CD14-positive monocyte (primary cell): ENCODE results near the gene PRCP. TPM values are rescaled to one million over a fixed set of nuclear protein-coding genes. Genes with fewer than 3 reads are reported as not detected.

Experiments
- DNase-seq, 3 donors: peaks; one replicate each; pipeline ENCODE4 v3.0.0-alpha.2; 2011 to 2022
- H2AFZ ChIP-seq: 2 replicates; pipeline ENCODE4 v1.6.0; 2012; ENCODE audit warnings: mild to moderate bottlenecking, low read depth, low read length, inconsistent platforms; ENCODE audit not compliant: insufficient read depth, poor library complexity, severe bottlenecking
- H3K27ac ChIP-seq, 2 donors: 1 replicate in 1 of 2; 2 replicates in 1 of 2; pipeline ENCODE4 v1.5.1; 2012 to 2013; ENCODE audit warnings: low read length in 2 of 2, control low read depth in 1 of 2, inconsistent platforms in 1 of 2, low read depth in 1 of 2, mild to moderate bottlenecking in 1 of 2
- H3K27me3 ChIP-seq, 2 donors: one replicate each; pipeline versions ENCODE4 v1.6.0 to v1.6.1; 2011 to 2013; ENCODE audit warnings: low read length in 2 of 2; ENCODE audit not compliant: control insufficient read depth in 2 of 2, insufficient read depth in 2 of 2
- H3K36me3 ChIP-seq, 2 donors: replicated peaks in 1 of 2; 1 replicate in 1 of 2; 2 replicates in 1 of 2; pipeline versions ENCODE4 v1.5.1 to v1.6.1; 2012 to 2013; ENCODE audit warnings: low read length in 2 of 2, control low read depth in 1 of 2, inconsistent platforms in 1 of 2, mild to moderate bottlenecking in 1 of 2; ENCODE audit not compliant: insufficient read depth in 2 of 2, control insufficient read depth in 1 of 2
- H3K4me1 ChIP-seq, 2 donors: 1 replicate in 1 of 2; 2 replicates in 1 of 2; pipeline versions ENCODE4 v1.5.1 to v1.6.1; 2012 to 2013; ENCODE audit warnings: low read length in 2 of 2, control low read depth in 1 of 2, inconsistent platforms in 1 of 2, mild to moderate bottlenecking in 1 of 2, moderate library complexity in 1 of 2; ENCODE audit not compliant: insufficient read depth in 2 of 2, control insufficient read depth in 1 of 2
- H3K4me2 ChIP-seq: replicated peaks from 2 replicates; pipeline ENCODE3; 2012; ENCODE audit warnings: low read length, moderate library complexity, mild to moderate bottlenecking; ENCODE audit not compliant: poor library complexity, severe bottlenecking; ENCODE audit errors: extremely low read depth
- H3K4me3 ChIP-seq, 3 experiments: fragments of 200-600 bp in 1 of 3; sonication (generic) in 1 of 3; replicated peaks in 1 of 3; 1 replicate in 2 of 3; 2 replicates in 1 of 3; pipeline ENCODE4 v1.5.1; 2011 to 2013; ENCODE audit warnings: low read length in 3 of 3, mild to moderate bottlenecking in 3 of 3, control low read depth in 2 of 3, low read depth in 2 of 3, inconsistent platforms in 1 of 3, moderate library complexity in 1 of 3
- H3K79me2 ChIP-seq: 2 replicates; pipeline ENCODE4 v1.6.0; 2012; ENCODE audit warnings: mild to moderate bottlenecking, control low read depth, inconsistent platforms, low read length, moderate library complexity; ENCODE audit not compliant: insufficient read depth
- H3K9ac ChIP-seq: 2 replicates; pipeline ENCODE4 v1.6.0; 2017; ENCODE audit warnings: low read length, mild to moderate bottlenecking; ENCODE audit not compliant: insufficient read depth, poor library complexity, severe bottlenecking
- H3K9me3 ChIP-seq, 2 donors: replicated peaks in 1 of 2; 1 replicate in 1 of 2; 2 replicates in 1 of 2; pipeline versions ENCODE4 v1.5.1 to v1.6.1; 2012 to 2013; ENCODE audit warnings: low read length in 2 of 2, control low read depth in 1 of 2; ENCODE audit not compliant: control insufficient read depth in 1 of 2, insufficient read depth in 1 of 2
- H4K20me1 ChIP-seq: 2 replicates; pipeline ENCODE4 v1.6.0; 2012; ENCODE audit warnings: mild to moderate bottlenecking, low read length, control low read depth, moderate library complexity; ENCODE audit not compliant: insufficient read depth
- H3K27ac Mint-ChIP-seq, 7 donors: one replicate each; pipeline ENCODE4 v1.8.0; 2020; ENCODE audit warnings: mild to moderate bottlenecking in 7 of 7, mixed read lengths in 7 of 7, moderate library complexity in 6 of 7, inconsistent platforms in 2 of 7
- H3K27me3 Mint-ChIP-seq, 3 donors: one replicate each; pipeline ENCODE4 v1.8.0; 2021 to 2022; ENCODE audit warnings: low read depth in 3 of 3, mild to moderate bottlenecking in 3 of 3, mixed read lengths in 3 of 3, moderate library complexity in 3 of 3, inconsistent platforms in 1 of 3
- H3K36me3 Mint-ChIP-seq, 2 donors: one replicate each; pipeline ENCODE4 v1.8.0; 2020; ENCODE audit warnings: mixed read lengths in 2 of 2, inconsistent platforms in 1 of 2, mild to moderate bottlenecking in 1 of 2
- H3K4me1 Mint-ChIP-seq: one replicate; pipeline ENCODE4 v1.8.0; 2020; ENCODE audit warnings: mild to moderate bottlenecking, mixed read lengths
- H3K4me3 Mint-ChIP-seq, 2 donors: one replicate each; pipeline ENCODE4 v1.8.0; 2020; ENCODE audit warnings: mild to moderate bottlenecking in 2 of 2, mixed read lengths in 2 of 2, moderate library complexity in 1 of 2
- H3K9me3 Mint-ChIP-seq, 7 donors: one replicate each; pipeline ENCODE4 v1.8.0; 2020 to 2022; ENCODE audit warnings: mixed read lengths in 7 of 7, mild to moderate bottlenecking in 6 of 7, moderate library complexity in 6 of 7, inconsistent platforms in 2 of 7
- CTCF ChIP-seq: fragments of 200-600 bp; IDR thresholded peaks from one replicate; pipeline ENCODE4 v1.8.0; 2022; ENCODE audit warnings: antibody characterized with exemption, mild to moderate bottlenecking
- WGBS: methylation state at CpG from one replicate; pipeline ENCODE4 v1.1.5; 2013; ENCODE audit warnings: missing lambda C conversion rate; ENCODE audit not compliant: insufficient coverage; 5-methylcytosine and 5-hydroxymethylcytosine counted together
- intact Hi-C, 2 donors: fragments of 100-400 bp; cut with micrococcal nuclease; formaldehyde crosslinking; loops; one replicate each; pipeline versions ENCODE4 v1.15.0 to v1.15.1; 2023
- polyA plus RNA-seq, 3 donors: library from polyadenylated mRNA; depleted of rRNA in 1 of 3; unstranded in 2 of 3; stranded (reverse) in 1 of 3; fragments of 300-500 nt in 2 of 3; fragments of >200 nt in 1 of 3; fragmentation: Illumina TruSeq in 2 of 3; gene quantifications; 1 replicate in 2 of 3; 2 replicates in 1 of 3; pipeline ENCODE4 v1.2.3, GENCODE V29; 2012 to 2021

PRCP gene
- polyA plus RNA-seq, 3 donors = 68.0 to 228 (median 186) TPM

DNA sequence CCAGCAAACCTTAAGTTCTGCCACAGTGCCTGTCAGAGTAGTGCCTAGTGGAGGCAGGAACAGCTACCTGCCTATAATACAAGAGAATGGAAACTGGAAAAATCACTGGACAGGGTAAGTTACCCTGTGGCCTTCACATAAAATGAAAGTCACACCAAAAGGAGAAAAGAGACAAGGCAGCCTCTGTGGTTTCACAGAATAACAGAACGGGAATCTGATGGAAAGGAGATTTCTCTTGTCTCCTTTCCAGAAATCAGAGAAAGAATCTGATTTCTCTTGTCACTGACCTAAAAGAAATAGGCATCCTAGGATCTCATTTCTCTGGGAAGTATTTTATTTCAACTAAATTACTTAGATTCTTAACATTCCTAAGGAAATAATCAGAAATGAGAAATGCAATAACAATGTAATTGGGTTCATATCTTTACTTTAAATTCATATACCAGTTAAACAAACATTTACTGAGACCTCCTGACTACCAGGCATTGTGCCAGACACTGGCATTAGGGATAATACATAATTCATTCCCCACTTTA, 41.6 kb downstream of the PRCP start:
- TF ChIP-seq CTCF = no peak
- no peak overlapping the region for H2AFZ ChIP-seq
- intact Hi-C loops = no loop called here
- H3K4me1 ChIP-seq = no peaks in the 10 kb centered on the region
- H4K20me1 ChIP-seq = peaks cover 70% of the 10 kb centered on the region
- no peak overlapping the region for H3K4me3 ChIP-seq
- peaks cover 8% of the 10 kb centered on the region for H3K79me2 ChIP-seq
- WGBS = no CpG with 5 or more reads among the region's 1 CpG
- peaks cover 11% of the 10 kb centered on the region in 2 donors for H3K36me3 ChIP-seq
- H3K27me3 ChIP-seq = no peaks in the 10 kb centered on the region
- no peak overlapping the region for H3K4me2 ChIP-seq
- H3K4me3 Mint-ChIP-seq = no peak overlapping the region
- H3K27ac Mint-ChIP-seq = no peak overlapping the region
- H3K27ac ChIP-seq = no peak overlapping the region
- no peak for DNase-seq
- H3K9me3 ChIP-seq = no peaks in the 10 kb centered on the region
- H3K36me3 Mint-ChIP-seq = peaks cover 14 to 18% of the 10 kb centered on the region in 2 donors
- peaks cover 0 to 2% (median 2%) of the 10 kb centered on the region in 7 donors for H3K9me3 Mint-ChIP-seq
- peaks cover 2% of the 10 kb centered on the region for H3K4me1 Mint-ChIP-seq
- no peak overlapping the region for H3K9ac ChIP-seq
- peaks cover 0 to 2% (median 0%) of the 10 kb centered on the region in 3 donors for H3K27me3 Mint-ChIP-seq

DNA sequence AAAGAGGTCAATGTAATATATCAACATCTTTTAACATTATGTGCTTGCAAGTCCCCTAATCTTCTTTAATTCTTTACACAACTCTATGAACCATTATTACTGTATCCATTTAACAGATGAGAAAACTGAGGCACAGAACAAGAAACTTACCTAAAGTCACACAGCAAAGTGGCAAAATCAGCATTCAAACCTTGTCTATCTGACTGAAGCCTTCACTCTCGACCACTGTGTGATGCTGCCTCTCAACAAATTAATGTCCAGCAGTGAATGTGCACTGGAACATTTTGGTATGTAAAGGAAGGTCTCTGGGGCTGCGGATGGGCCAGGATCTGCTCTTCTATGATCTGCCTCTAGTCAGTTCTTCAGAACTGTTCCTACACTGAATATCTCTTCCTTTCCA, 42.1 kb downstream of the PRCP start:
- Mint-ChIP-seq H3K4me3 (no peak overlapping the region), H3K27me3 (peaks cover 0 to 2% (median 0%) of the 10 kb centered on the region in 3 donors), H3K27ac (no peak overlapping the region), H3K9me3 (peaks cover 0 to 2% (median 2%) of the 10 kb centered on the region in 7 donors), H3K36me3 (peaks cover 14 to 18% of the 10 kb centered on the region in 2 donors), H3K4me1 (no peaks in the 10 kb centered on the region)
- no peak overlapping the region for H3K4me2 ChIP-seq
- H3K27me3 ChIP-seq = no peaks in the 10 kb centered on the region
- no peak overlapping the region for H3K27ac ChIP-seq
- H3K36me3 ChIP-seq = peaks cover 11% of the 10 kb centered on the region in 2 donors
- no peak overlapping the region for H3K9ac ChIP-seq
- 100% methylated on average over 1 of the region's 2 CpGs for WGBS
- H3K9me3 ChIP-seq = no peaks in the 10 kb centered on the region
- H3K79me2 ChIP-seq = peaks cover 6% of the 10 kb centered on the region
- H3K4me3 ChIP-seq = no peak overlapping the region
- no peak for DNase-seq
- H4K20me1 ChIP-seq = peaks cover 70% of the 10 kb centered on the region
- no peaks in the 10 kb centered on the region for H3K4me1 ChIP-seq
- no peak overlapping the region for H2AFZ ChIP-seq
- intact Hi-C loops = no loop called here
- TF ChIP-seq CTCF = no peak
